ENCODE data around the gene MEDAG.

MEDAG gene

DNA sequence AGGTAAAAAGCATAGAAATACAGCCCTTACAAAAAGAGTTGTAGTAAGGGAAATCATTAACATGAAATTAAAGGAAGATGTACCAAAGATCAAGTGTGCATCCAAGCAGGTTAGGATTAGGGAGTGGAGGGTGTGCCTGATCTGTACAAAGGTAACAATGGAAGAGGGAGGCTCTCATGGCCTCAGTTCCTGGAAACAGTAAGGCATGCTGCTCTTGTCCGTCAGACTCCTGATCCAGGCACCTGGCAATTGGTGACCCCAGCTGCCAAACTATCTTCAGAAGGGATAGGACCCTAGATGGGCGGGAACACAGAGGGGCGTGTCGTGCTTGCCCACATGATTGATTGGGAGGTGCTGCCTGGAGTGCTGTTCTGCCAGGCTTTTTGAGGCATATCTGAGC, 30.9 kb downstream of the MEDAG start:
- no peak for DNase-seq (ENCODE audit: low read depth in 2 of 3, low spot score in 2 of 3)

DNA sequence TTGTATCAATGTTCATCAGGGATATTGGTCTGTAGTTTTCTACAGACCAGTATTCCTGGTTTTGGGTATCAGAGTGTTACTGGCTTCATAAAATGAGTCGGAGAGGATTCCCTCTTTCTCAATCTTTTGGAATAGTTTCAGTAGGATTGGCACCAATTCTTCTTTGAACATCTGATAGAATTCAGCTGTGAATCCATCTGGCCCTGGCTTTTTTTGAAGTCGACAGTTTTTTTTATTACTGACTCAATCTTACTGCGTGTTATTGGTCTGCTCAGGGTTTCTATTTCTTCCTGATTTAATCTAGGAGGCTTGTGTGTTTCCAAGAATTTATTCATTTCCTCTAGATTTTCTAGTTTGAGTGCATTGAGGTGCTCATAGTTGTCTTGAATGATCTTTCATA, 37.8 kb downstream of the MEDAG start:
- DNase-seq (ENCODE audit: low read depth in 2 of 3, low spot score in 2 of 3) = no peak

DNA sequence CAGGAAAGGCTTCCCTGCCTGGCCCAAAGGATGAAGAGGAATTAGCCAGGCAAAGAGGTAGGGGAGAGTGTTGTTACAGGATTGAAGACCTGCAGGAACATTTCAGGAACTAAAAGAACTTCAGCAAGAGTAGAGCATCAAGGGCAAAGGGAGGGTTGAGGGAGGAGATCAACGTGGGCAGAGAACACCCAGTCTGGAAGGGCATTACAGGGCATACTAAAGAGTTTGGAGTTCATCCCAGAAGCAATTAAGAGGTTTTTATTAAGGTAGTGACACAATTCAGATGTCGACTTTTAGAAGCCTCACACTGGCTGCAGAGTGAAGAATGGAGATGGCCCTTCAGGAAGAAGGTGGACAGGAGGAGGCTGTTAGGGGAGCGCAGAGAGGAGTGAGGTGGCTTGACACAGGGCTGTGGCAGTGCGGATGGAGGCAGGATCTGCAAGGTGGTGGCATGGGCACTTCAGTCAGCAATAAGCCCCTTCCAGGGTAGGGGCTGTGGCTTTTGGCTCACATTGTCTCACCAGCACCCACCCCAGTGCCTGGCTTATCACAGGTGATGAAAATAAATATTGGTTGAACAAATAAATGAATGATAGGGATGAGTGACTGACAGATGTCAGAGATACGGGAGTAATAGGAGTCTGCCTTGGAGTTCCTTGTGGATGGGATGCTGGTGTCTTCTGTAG, 51.3 kb downstream of the MEDAG start:
- DNase-seq (ENCODE audit: low read depth in 2 of 3, low spot score in 2 of 3) = no peak

DNA sequence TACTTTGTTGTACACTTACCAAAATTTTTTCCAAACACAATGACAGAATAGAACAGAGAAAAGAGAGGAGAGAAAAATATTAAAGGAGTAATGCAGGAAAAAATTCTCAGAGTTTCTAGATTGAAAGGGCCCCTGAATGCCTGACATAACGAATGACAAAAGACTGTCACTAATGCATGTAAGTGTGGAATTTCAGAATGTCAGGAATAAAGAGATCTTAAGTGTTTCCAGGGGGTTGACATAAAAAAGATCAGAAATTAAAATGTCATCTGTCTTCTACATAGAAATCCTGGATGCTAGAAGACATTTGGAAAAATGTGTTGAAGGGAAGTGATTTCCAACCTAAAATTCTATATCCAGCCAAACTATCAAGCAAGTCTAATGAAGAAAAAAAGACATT, 53.6 kb downstream of the MEDAG start:
- no peak for DNase-seq (ENCODE audit: low read depth in 2 of 3, low spot score in 2 of 3)

DNA sequence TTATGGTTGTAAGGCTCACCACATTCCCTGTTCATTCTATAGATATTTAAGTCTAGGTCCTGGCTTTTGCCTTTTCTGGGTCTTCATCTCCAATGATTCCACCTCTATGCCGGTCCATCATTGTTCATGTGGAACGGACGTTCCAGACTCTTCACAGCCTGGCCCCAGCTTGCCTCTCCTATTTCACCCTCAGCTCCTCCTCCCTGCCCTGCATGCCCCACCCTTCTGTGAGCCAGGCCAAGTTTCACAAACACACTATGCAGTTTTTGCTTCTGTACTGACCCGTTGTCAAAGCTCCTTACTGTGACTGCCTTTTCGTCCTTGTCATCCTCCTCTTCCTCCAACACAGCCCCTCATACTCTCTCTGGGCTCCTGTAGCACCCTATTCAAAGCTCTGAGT, 57.7 kb downstream of the MEDAG start:
- no peak for DNase-seq (ENCODE audit: low read depth in 2 of 3, low spot score in 2 of 3)

DNA sequence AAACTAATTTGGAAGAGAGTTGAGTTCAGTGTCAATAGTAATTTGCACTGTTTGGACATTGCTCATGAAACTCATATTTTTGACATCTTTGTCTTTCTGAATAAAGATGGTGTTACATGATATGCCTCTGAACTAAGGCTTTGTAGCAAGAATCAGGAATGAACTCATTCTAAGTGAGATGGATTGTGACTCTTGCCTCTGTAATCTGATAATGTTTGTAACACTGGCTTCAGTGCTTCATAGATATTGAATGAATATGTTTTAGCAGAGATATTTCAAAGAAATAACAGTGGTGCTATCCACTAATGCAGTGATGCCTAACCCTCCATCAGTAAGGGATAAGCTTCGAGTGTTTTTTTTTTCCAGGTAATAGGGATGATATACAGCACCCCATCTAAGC, 59.3 kb downstream of the MEDAG start:
- DNase-seq (ENCODE audit: low read depth in 2 of 3, low spot score in 2 of 3) = no peak

DNA sequence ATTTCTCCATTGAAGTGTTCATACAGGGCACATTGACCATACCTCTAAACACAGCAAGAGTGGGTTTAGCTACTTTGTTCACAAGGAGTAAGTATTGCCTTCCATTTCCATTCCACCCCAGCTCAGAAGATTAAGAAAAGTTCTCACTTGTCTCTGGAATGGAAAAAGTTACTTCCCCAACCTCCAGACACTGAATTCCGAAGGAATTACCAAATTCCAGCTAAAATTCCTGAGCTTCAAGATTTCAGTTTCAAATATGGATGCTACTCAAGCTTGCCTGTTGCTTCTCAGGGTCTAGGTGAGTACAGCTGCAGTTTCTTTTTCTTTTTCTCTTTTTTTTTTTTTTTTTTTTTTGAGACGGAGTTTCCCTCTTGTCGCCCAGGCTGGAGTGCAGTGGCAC, 60.0 kb downstream of the MEDAG start:
- DNase-seq (ENCODE audit: low read depth in 2 of 3, low spot score in 2 of 3) = no peak

DNA sequence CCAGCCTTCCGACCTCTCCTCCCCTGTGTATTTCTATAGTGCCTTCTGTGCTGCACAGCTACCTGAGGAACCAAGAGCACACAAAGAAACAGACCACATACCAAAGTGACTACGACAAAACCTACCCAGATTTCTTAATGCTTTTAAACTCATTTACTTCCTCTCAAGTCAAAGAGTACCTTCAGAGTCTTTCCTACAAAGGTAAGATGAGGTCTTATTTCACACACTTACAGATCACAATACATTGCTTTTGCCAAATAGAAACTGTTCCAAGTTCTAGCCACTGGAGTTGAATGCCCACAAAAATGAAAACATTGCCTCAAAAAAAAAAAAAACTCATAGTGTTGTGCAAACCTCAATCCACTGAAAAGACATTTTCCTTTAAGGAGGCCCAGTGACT, 62.8 kb downstream of the MEDAG start:
- no peak for DNase-seq (ENCODE audit: low read depth in 2 of 3, low spot score in 2 of 3)

DNA sequence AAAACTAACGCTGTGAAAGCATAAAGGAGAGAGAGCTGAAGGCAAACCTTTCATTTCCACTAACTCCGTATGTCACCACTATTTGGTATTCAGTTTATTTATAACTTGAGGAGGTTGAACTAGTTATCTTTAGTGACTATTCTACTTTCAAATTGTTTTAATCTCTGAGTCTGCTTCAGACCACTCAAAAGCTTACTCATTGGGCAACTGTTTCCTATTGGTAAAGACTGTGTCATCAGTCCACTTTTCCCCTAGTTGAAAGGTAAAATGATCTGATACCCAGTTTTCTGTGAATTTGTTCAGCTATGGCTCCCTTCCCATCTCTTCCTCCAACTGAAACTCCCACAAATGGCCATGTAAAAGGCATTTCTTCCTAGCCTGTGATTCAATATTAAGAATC, 65.5 kb downstream of the MEDAG start:
- DNase-seq (ENCODE audit: low read depth in 2 of 3, low spot score in 2 of 3) = no peak

DNA sequence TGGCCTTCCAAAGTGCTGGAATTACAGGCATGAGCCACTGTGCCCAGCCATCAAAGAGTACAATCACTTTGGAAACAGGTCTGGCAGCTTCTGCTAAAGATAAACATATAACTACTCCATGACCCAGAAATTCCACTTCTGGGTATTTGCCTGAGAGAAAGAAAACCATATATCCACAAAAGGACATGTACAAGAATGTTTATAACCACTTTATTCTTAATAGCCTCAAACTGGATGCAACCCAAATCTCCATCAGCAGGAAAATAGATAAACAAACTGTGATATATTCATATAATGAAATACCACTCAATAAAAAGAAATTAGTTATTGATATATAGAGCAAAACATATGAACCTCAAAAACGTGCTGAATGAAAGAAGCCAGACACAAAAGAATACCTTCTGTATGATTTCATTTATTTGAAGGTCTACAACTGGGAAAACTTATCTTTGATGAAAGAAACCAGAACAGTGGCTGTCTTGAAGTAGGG, 66.9 kb downstream of the MEDAG start:
- no peak for DNase-seq (ENCODE audit: low read depth in 2 of 3, low spot score in 2 of 3)

DNA sequence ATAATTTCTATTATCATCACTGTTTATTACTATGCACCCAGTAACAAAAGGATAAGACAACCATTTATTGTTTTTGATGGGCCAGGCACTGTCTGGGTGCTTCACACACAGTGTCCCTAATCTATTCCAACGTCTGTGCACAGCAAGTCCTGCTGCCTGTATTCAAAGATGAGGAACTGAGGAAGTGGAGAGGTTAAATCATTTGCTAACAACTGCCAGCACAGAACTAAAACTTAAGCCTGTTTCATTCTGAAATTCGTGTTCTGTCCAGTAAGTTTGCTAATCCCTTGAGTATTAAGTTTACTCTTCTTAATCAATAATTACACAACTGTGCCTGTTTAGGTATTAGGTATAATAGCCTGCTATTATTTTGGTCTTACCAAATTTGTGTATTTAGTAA, 68.3 kb downstream of the MEDAG start:
- DNase-seq (ENCODE audit: low read depth in 2 of 3, low spot score in 2 of 3) = no peak
